Measurements from ENCODE around the gene WRAP53. TPM values are rescaled to one million over a fixed set of nuclear protein-coding genes. Genes with fewer than 3 reads are reported as not detected.

The WRAP53 gene
- total and polyA plus RNA-seq, 2 of the 13 experiments (the other 11 are each of a cell fraction or from before 2014, with no cell fraction given), result 7.0 to 19.5 TPM

GRCh38 chr17:7651097-7651664 is 37.1 kb upstream of the WRAP53 start:
- WGBS (ENCODE audit: low lambda C conversion rate), result 16% methylated on average over 24 of the region's 45 CpGs
- peak overlapping the region; percentile 40 to 66 (median 43); a peak in 5 of 6 replicates for H3K4me3 ChIP-seq (replicated peaks in 1 of 3; ENCODE audit: insufficient read depth in 1 of 3, low read depth in 2 of 3, low read length in 3 of 3)
- ATAC-seq, result no peak
- BruUV-seq (replicated peaks), result no TSS peak
- in situ Hi-C loops (cut with HindIII; ENCODE audit: extremely low pct_ligation_motif_present, low pct_unique_long_range_greater_than_20kb), result no loop called here
- no peaks in the 10 kb centered on the region for H3K36me3 ChIP-seq (replicated peaks in 1 of 2; ENCODE audit: control insufficient read depth in 1 of 2, insufficient read depth in 2 of 2, low read length in 2 of 2)
- H3K9ac ChIP-seq (ENCODE audit: insufficient read depth, low read depth, low read length), result no peak overlapping the region
- no peaks in the 10 kb centered on the region for H4K20me1 ChIP-seq (ENCODE audit: insufficient read depth, low read length)
- FAIRE-seq, result no peak
- no peak for DNase-seq (ENCODE audit: low spot score)
- H3K4me1 ChIP-seq (ENCODE audit: insufficient read depth, low read length), result peaks cover 20% of the 10 kb centered on the region
- POLR2A ChIA-PET, result interaction anchor here (0.6 to 2.5 kb wide), 11 partner anchors 8 to 522 kb away, joined by 3 to 20 read pairs (median 5); partner anchors contain the start of genes FXR2, MPDU1, POLR2A and SAT2
- TF ChIP-seq RNF219 (CRISPR knock-in tag; IDR thresholded peaks at IDR 0.05), result no peak
- 0 out of 2 replicates have a peak, but pooled peaks have one; percentile 56 for TF ChIP-seq CBX2 (IDR thresholded peaks at IDR 0.05; ENCODE audit: low read depth, low read length)
- no peak for TF ChIP-seq CBX2 (CRISPR knock-in tag; IDR thresholded peaks at IDR 0.05; ENCODE audit: low read depth)
- 0 out of 2 replicates have a peak, but pooled peaks have one; percentile 2 for TF ChIP-seq DRAP1 (CRISPR knock-in tag; IDR thresholded peaks at IDR 0.05)
- peak; percentile 15; the same call in 1 of the 2 replicates for TF ChIP-seq ZNF687 (CRISPR knock-in tag; IDR thresholded peaks at IDR 0.05)
- TF ChIP-seq THAP11 (CRISPR knock-in tag; IDR thresholded peaks at IDR 0.05), result no peak
- H3K27ac ChIP-seq (ENCODE audit: extremely low read length, insufficient read depth, low read length), result no peak overlapping the region
- CTCF ChIA-PET (ENCODE audit: low intra/inter-chr PET ratio, low total read pairs), result no interaction called here
- no peak overlapping the region for H2AFZ ChIP-seq (ENCODE audit: low read length)
- no peaks in the 10 kb centered on the region for H3K79me2 ChIP-seq (ENCODE audit: insufficient read depth, low read length)
- peaks cover 6 to 56% of the 10 kb centered on the region in 2 experiments for H3K27me3 ChIP-seq (ENCODE audit: control insufficient read depth in 1 of 2, insufficient read depth in 2 of 2, low read length in 2 of 2)
- no peaks in the 10 kb centered on the region for H3K9me3 ChIP-seq (ENCODE audit: low read length)
- intact Hi-C loops (cut with micrococcal nuclease; ENCODE audit: unreplicated experiment), result no loop called here
- peak overlapping the region; percentile 75 for H3K4me2 ChIP-seq (ENCODE audit: low read depth, low read length)
